Natural killer cell treated with Interleukin-12 subunit alpha and Interleukin-12 subunit beta and Interleukin-15 and Interleukin-18, amount 100 ng/mL, for 72 hours (primary cell): ENCODE measurements around the gene KLHL10. TPM values are rescaled to one million over a fixed set of nuclear protein-coding genes. Genes with fewer than 3 reads are reported as not detected.

ENCODE experiments used
- ATAC-seq, 2 donors: fragments of 150-1000 bp; cut with Tn5 transposase in 1 of 2; sonication (Bioruptor Pico), chemical (Tn5 transposase) in 1 of 2; 2 replicates each; pipeline ENCODE4 v1.10.0; 2021
- DNase-seq: peaks from one replicate; pipeline ENCODE4 v3.0.0; 2022; ENCODE audit warnings: low spot score
- H3K27ac Mint-ChIP-seq, 2 donors: 1 replicate in 1 of 2; 2 replicates in 1 of 2; pipeline ENCODE4 v1.8.0; 2022; ENCODE audit warnings: mixed read lengths in 2 of 2, mild to moderate bottlenecking in 1 of 2, moderate library complexity in 1 of 2
- H3K27me3 Mint-ChIP-seq, 2 donors: 1 replicate in 1 of 2; 2 replicates in 1 of 2; pipeline ENCODE4 v1.8.0; 2022; ENCODE audit warnings: mixed read lengths in 2 of 2
- H3K36me3 Mint-ChIP-seq: one replicate; pipeline ENCODE4 v1.8.0; 2022; ENCODE audit warnings: mixed read lengths
- H3K4me1 Mint-ChIP-seq, 2 donors: 1 replicate in 1 of 2; 2 replicates in 1 of 2; pipeline ENCODE4 v1.8.0; 2022; ENCODE audit warnings: low read depth in 2 of 2, mixed read lengths in 2 of 2, mild to moderate bottlenecking in 1 of 2
- H3K4me3 Mint-ChIP-seq: one replicate; pipeline ENCODE4 v1.8.0; 2022; ENCODE audit warnings: mixed read lengths
- H3K9me3 Mint-ChIP-seq: 2 replicates; pipeline ENCODE4 v1.8.0; 2022; ENCODE audit warnings: mixed read lengths
- total RNA-seq, 2 donors: library from RNA; stranded (reverse); gene quantifications; one replicate each; pipeline ENCODE4 v1.2.3, GENCODE V29; 2022

Gene KLHL10
- total RNA-seq, 2 donors from 2014 or later, result not detected

DNA sequence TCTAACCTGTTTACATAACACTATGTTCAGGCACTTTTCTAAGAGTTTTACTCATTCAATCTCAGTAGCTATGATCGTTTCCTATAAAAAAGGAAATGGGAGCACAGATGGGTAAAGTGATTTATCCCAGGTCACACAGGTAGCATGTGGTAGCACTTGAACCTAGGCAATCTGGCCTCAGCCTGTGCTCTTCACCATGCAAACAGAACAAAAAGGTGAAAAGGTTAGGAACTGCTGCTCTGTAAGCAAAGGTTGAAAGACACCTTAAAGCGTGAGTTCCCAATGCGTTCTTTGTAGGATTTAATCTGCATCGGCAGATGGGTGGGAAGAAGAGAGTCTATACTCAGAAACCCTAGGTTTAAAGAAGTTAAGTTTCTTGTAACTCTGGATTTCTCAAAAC, 42.5 kb downstream of the KLHL10 start:
- Mint-ChIP-seq H3K4me3 (no peak overlapping the region), H3K36me3 (peaks cover 16% of the 10 kb centered on the region), H3K4me1 (peaks cover 0 to 7% of the 10 kb centered on the region in 2 donors), H3K27ac (no peak overlapping the region), H3K27me3 (no peaks in the 10 kb centered on the region), H3K9me3 (no peaks in the 10 kb centered on the region)
- ATAC-seq (no peak), DNase-seq (no peak)

DNA sequence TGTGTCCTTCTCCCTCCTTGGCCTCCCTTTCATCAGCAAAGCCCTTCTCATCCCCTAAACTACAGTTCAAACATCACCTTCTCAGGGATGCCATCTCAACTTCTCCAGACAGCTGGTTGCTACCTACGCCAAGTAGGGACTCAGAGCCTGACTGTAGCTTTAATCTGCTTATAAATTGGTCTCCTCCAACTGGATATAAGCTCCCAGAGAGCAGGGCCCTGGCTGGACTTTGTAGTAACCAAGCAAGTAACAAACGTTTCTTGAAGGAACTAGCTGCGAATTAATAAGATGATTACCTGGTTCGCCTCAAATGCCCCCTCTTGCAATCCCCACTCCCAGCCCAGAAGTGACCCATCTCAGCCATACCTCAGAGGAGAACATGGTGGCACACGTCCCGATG, 45.1 kb downstream of the KLHL10 start:
- Mint-ChIP-seq H3K9me3 (no peaks in the 10 kb centered on the region), H3K27me3 (no peaks in the 10 kb centered on the region), H3K4me1 (peaks cover 0 to 7% of the 10 kb centered on the region in 2 donors), H3K36me3 (peaks cover 20% of the 10 kb centered on the region), H3K27ac (no peak overlapping the region), H3K4me3 (no peak overlapping the region)
- no peak for ATAC-seq
- no peak for DNase-seq

GRCh38 chr17:41885733-41886132, 48.1 kb downstream of the KLHL10 start:
- no peak for ATAC-seq
- H3K27me3 Mint-ChIP-seq, result no peaks in the 10 kb centered on the region
- no peak overlapping the region for H3K4me3 Mint-ChIP-seq
- DNase-seq, result no peak
- H3K9me3 Mint-ChIP-seq, result no peaks in the 10 kb centered on the region
- no peak overlapping the region for H3K27ac Mint-ChIP-seq
- peaks cover 10% of the 10 kb centered on the region for H3K36me3 Mint-ChIP-seq
- H3K4me1 Mint-ChIP-seq, result peaks cover 0 to 4% of the 10 kb centered on the region in 2 donors

DNA sequence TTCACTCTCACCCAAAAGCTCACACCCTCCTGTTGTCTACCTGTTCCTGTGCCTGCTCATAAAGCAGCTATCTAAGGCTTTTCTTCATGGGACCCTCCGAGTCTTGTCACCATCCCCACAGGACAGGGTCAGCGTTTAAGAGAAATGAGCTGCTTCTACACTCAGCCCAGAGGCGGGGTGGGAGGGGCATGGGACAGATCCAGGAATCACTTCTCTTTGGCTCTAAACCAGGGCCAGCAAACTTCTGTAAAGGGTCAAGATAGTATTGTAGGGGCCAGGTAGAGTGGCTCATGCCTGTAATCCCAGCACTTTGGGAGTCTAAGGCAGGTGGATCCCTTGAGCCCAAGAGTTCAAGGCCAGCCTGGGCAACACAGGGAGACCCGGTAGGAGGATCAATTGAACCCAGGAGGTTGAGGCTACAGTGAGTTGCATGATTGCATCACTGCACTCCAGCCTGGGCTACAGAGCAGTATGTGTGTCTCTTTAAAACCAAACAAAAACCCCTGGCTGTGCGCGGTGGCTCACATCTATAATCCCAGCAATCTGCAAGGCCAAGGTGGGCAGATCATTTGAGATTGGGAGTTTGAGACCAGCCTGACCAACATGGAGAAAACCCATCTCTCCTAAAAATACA, 50.8 kb downstream of the KLHL10 start:
- H3K27ac Mint-ChIP-seq, result no peak overlapping the region
- H3K4me3 Mint-ChIP-seq, result no peak overlapping the region
- H3K36me3 Mint-ChIP-seq, result peaks cover 4% of the 10 kb centered on the region
- no peaks in the 10 kb centered on the region for H3K4me1 Mint-ChIP-seq
- H3K9me3 Mint-ChIP-seq, result no peaks in the 10 kb centered on the region
- no peaks in the 10 kb centered on the region for H3K27me3 Mint-ChIP-seq
- DNase-seq (no peak), ATAC-seq (no peak)

DNA sequence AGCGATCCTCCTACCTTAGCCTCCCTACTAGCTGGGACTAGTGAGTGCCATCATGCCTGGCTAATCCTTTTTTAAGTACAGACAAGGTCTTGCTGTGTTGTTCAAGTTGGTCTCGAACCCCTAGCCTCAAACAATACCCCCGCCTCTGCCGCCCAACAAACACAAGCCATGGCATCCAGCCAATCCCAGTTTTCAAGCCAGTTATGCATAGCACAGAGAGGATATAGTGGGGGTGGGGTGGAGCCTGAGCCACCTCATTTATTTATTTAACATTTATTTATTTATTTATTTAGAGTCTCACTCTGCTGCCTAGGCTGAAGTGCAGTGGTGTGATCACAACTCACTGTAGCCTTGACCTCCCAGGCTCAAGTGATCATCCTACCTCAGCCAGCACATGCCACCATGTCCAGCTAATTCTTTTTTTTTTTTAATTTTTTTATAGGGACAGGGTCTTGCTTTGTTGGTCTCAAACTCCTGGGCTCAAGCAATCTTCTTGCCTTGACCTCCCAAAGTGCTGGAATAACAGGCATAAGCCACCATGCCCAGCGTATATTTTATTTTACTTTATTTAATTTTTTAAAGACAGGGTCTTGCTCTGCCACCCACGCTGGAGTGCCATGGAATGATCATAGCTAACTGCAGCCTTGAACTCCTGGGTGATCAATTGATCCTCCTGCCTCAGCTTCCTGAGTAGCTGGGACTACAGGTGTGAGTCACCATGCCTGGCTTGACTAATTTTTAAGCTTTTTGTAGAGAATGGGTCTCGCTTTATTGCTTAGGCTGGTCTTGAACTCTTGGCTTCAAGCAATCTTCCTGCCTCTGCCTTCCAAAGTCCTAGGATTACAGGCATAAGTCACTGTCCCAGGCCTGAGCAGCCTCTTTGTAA, 53.8 kb downstream of the KLHL10 start:
- no peak overlapping the region for H3K27ac Mint-ChIP-seq
- peaks cover 8% of the 10 kb centered on the region for H3K36me3 Mint-ChIP-seq
- no peaks in the 10 kb centered on the region for H3K27me3 Mint-ChIP-seq
- H3K4me3 Mint-ChIP-seq, result no peak overlapping the region
- H3K9me3 Mint-ChIP-seq, result no peaks in the 10 kb centered on the region
- DNase-seq (no peak), ATAC-seq (no peak)
- peaks cover 0 to 7% of the 10 kb centered on the region in 2 donors for H3K4me1 Mint-ChIP-seq

DNA sequence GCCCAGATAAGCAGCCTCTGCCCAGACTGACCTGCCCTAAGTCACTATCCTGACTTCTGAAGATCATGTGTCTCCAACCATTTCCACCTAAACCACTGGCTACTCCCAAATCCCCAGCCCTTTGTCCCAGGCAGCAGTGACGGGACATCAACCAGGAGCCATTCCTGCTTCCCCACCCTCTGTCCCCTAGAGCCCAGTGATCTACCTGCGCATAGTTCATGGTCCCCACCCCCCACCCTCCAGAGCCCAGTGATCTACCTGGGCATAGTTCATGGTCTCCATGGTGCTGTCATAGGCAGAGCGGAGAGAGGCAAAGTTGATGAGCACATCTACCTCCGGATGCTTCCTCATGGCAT, 54.4 kb downstream of the KLHL10 start:
- DNase-seq (no peak), ATAC-seq (no peak)
- peaks cover 10% of the 10 kb centered on the region for H3K36me3 Mint-ChIP-seq
- H3K27ac Mint-ChIP-seq, result no peak overlapping the region
- no peak overlapping the region for H3K4me3 Mint-ChIP-seq
- peaks cover 0 to 7% of the 10 kb centered on the region in 2 donors for H3K4me1 Mint-ChIP-seq
- no peaks in the 10 kb centered on the region for H3K27me3 Mint-ChIP-seq
- H3K9me3 Mint-ChIP-seq, result no peaks in the 10 kb centered on the region

- DNase-seq (no peak), ATAC-seq (no peak)
- H3K27ac Mint-ChIP-seq, result no peak overlapping the region
- no peaks in the 10 kb centered on the region for H3K27me3 Mint-ChIP-seq
- H3K36me3 Mint-ChIP-seq, result peaks cover 10% of the 10 kb centered on the region
- H3K9me3 Mint-ChIP-seq, result no peaks in the 10 kb centered on the region
- H3K4me1 Mint-ChIP-seq, result peaks cover 0 to 7% of the 10 kb centered on the region in 2 donors
- H3K4me3 Mint-ChIP-seq, result no peak overlapping the region
Measured at GRCh38 chr17:41893384-41893783, 55.8 kb downstream of the KLHL10 start.

GRCh38 chr17:41894791-41895331, 57.2 kb downstream of the KLHL10 start:
- DNase-seq, result no peak
- peaks cover 17% of the 10 kb centered on the region for H3K36me3 Mint-ChIP-seq

DNA sequence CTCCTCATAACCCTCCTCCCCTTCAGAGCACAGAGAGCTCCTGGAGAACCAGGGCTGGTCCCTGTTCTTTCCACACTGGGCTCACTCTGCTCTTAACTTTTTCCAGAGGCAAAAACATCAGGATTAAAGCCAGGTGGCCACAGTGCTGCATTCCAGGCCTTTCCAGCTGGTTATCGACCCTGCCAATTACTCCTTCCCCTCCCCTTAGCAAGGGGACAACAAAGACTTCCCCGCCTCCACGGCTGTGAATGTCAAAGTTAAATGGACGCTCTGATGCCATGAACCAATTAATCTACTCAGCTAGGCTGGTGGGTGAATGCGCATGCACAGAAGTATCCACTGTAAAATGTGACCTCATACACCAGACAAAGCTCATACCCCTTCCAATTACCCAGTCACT, 58.0 kb downstream of the KLHL10 start:
- H3K4me3 Mint-ChIP-seq, result no peak overlapping the region
- peaks cover 17% of the 10 kb centered on the region for H3K36me3 Mint-ChIP-seq
- H3K27ac Mint-ChIP-seq, result no peak overlapping the region

More at GRCh38 chr17:41894791-41895331, 57.2 kb downstream of the KLHL10 start:
- Mint-ChIP-seq H3K27me3 (no peaks in the 10 kb centered on the region), H3K27ac (no peak overlapping the region), H3K9me3 (no peaks in the 10 kb centered on the region), H3K4me3 (no peak overlapping the region), H3K4me1 (peaks cover 0 to 7% of the 10 kb centered on the region in 2 donors)
- ATAC-seq, result no peak

GRCh38 chr17:41896726-41897125, 59.1 kb downstream of the KLHL10 start:
- Mint-ChIP-seq H3K27ac (no peak overlapping the region), H3K27me3 (no peaks in the 10 kb centered on the region), H3K4me1 (peaks cover 0 to 10% of the 10 kb centered on the region in 2 donors), H3K4me3 (no peak overlapping the region), H3K9me3 (no peaks in the 10 kb centered on the region), H3K36me3 (peaks cover 18% of the 10 kb centered on the region)
- ATAC-seq (peak in 1 of 2 donors; percentile 6), DNase-seq (no peak)

More for the DNA sequence above, 58.0 kb downstream of the KLHL10 start:
- no peaks in the 10 kb centered on the region for H3K9me3 Mint-ChIP-seq
- peaks cover 0 to 7% of the 10 kb centered on the region in 2 donors for H3K4me1 Mint-ChIP-seq
- ATAC-seq (no peak), DNase-seq (no peak)
- H3K27me3 Mint-ChIP-seq, result no peaks in the 10 kb centered on the region

Other genes with a start within 250 kb of the KLHL10 start
- gene KRT16, start 225.1 kb upstream of the KLHL10 start, total RNA-seq, result not detected
- gene KRT17, start 213.2 kb upstream of the KLHL10 start, total RNA-seq, result not detected
- 1,000 to 10,000 TPM; 1,047 to 1,473 TPM for gene EIF1, start 148.9 kb upstream of the KLHL10 start, total RNA-seq
- gene GAST, start 125.5 kb upstream of the KLHL10 start, total RNA-seq, result not detected
- gene HAP1, start 103.2 kb upstream of the KLHL10 start, total RNA-seq, result not detected
- gene JUP, start 51.1 kb upstream of the KLHL10 start, total RNA-seq, result 1 to 10 TPM in 1 of 2 donors, under 1 TPM in 1; 0.14 to 1.0 TPM
- 1 to 10 TPM; 1.8 to 5.2 TPM for gene P3H4, start 25.9 kb upstream of the KLHL10 start, total RNA-seq
- under 1 TPM; 0.64 to 0.74 TPM for gene FKBP10, start 24.8 kb upstream of the KLHL10 start, total RNA-seq
- 10 to 100 TPM; 18.8 to 49.4 TPM for gene NT5C3B, start 1.6 kb upstream of the KLHL10 start, total RNA-seq
- 10 to 100 TPM; 14.9 to 15.7 TPM for gene KLHL11, start 27.6 kb downstream of the KLHL10 start, total RNA-seq
- 100 to 1,000 TPM; 200 to 243 TPM for gene ACLY, start 81.1 kb downstream of the KLHL10 start, total RNA-seq
- 1 to 10 TPM in 1 of 2 donors, under 1 TPM in 1; 0.12 to 1.0 TPM for gene ODAD4, start 92.8 kb downstream of the KLHL10 start, total RNA-seq
- 10 to 100 TPM; 55.6 to 81.9 TPM for gene CNP, start 129.0 kb downstream of the KLHL10 start, total RNA-seq
- 100 to 1,000 TPM; 119 to 137 TPM for gene DNAJC7, start 179.6 kb downstream of the KLHL10 start, total RNA-seq
- 10 to 100 TPM; 27.8 to 28.7 TPM for gene NKIRAS2, start 182.3 kb downstream of the KLHL10 start, total RNA-seq
- not detected for gene C17orf113, start 212.8 kb downstream of the KLHL10 start, total RNA-seq